Ovary (tissue), 3 donors: ENCODE measurements around the gene SIT1.

Source experiments
- EP300 ChIP-seq: sonication (generic); formaldehyde crosslinking; IDR thresholded peaks from one replicate; pipeline ENCODE4 v1.6.1; 2017; ENCODE audit warnings: antibody characterized with exemption
- POLR2A ChIP-seq: fragments of 450-650 bp; IDR thresholded peaks from one replicate; pipeline ENCODE4 v1.6.1; 2017; ENCODE audit warnings: antibody characterized with exemption, mild to moderate bottlenecking, moderate library complexity
- TF ChIP-seq, protein P1 (sequence below), 3 donors: fragments of 450-650 bp in 2 of 3; fragments of 200-600 bp in 1 of 3; IDR thresholded peaks; one replicate each; pipeline versions ENCODE4 v1.5.1 to v1.8.0; 2016 to 2022; ENCODE audit warnings: antibody characterized with exemption in 3 of 3, mild to moderate bottlenecking in 1 of 3
- donor health status: DM: no; HTN: no; CAD: no.

DNA sequence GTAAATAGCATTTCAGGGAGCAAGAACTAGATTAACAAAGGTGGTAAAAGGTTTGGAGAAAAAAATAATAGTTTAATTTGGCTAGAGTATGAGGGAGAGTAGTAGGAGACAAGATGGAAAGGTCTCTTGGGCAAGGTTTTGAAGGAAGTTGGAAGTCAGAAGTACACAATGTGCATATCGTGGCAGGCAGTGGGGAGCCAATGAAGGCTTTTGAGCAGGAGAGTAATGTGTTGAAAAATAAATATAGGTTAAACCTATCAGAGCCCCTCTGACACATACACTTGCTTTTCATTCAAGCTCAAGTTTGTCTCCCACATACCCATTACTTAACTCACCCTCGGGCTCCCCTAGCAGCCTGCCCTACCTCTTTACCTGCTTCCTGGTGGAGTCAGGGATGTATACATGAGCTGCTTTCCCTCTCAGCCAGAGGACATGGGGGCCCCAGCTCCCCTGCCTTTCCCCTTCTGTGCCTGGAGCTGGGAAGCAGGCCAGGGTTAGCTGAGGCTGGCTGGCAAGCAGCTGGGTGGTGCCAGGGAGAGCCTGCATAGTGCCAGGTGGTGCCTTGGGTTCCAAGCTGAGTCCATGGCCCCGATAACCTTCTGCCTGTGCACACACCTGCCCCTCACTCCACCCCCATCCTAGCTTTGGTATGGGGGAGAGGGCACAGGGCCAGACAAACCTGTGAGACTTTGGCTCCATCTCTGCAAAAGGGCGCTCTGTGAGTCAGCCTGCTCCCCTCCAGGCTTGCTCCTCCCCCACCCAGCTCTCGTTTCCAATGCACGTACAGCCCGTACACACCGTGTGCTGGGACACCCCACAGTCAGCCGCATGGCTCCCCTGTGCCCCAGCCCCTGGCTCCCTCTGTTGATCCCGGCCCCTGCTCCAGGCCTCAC is 22.6 kb upstream of the SIT1 start, which contains the start of gene CA9:
- TF ChIP-seq, protein P1, sequence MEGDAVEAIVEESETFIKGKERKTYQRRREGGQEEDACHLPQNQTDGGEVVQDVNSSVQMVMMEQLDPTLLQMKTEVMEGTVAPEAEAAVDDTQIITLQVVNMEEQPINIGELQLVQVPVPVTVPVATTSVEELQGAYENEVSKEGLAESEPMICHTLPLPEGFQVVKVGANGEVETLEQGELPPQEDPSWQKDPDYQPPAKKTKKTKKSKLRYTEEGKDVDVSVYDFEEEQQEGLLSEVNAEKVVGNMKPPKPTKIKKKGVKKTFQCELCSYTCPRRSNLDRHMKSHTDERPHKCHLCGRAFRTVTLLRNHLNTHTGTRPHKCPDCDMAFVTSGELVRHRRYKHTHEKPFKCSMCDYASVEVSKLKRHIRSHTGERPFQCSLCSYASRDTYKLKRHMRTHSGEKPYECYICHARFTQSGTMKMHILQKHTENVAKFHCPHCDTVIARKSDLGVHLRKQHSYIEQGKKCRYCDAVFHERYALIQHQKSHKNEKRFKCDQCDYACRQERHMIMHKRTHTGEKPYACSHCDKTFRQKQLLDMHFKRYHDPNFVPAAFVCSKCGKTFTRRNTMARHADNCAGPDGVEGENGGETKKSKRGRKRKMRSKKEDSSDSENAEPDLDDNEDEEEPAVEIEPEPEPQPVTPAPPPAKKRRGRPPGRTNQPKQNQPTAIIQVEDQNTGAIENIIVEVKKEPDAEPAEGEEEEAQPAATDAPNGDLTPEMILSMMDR (IDR thresholded peaks at IDR 0.05) = no peak
- TF ChIP-seq EP300 (no peak), POLR2A (no peak)
